Smooth muscle cell (in vitro differentiated cells): ENCODE measurements around the gene ARHGEF17. TPM values are rescaled to one million over a fixed set of nuclear protein-coding genes. Genes with fewer than 3 reads are reported as not detected.

Experiments
- DNase-seq: peaks from one replicate; lab custom pipeline; 2025; ENCODE audit not compliant: unreplicated experiment; lab: John Stamatoyannopoulos, UW
- H2AFZ ChIP-seq: fragments of 200-600 bp; sonication (generic); 2 replicates; pipeline ENCODE4 v1.6.0; 2016; ENCODE audit warnings: antibody characterized with exemption, low read depth, mild to moderate bottlenecking
- H3F3A ChIP-seq: fragments of 200-600 bp; sonication (generic); 2 replicates; pipeline ENCODE4 v1.6.0; 2017; ENCODE audit warnings: antibody characterized with exemption, low read depth
- H3K27ac ChIP-seq: fragments of 200-600 bp; sonication (generic); 2 replicates; pipeline ENCODE4 v1.5.1; 2016; ENCODE audit warnings: low read depth, mild to moderate bottlenecking
- H3K27me3 ChIP-seq: fragments of 200-600 bp; sonication (generic); 2 replicates; pipeline ENCODE4 v1.6.1; 2016; ENCODE audit warnings: low read depth, mild to moderate bottlenecking
- H3K36me3 ChIP-seq: fragments of 200-600 bp; sonication (generic); 2 replicates; pipeline ENCODE4 v1.5.1; 2016; ENCODE audit warnings: low read depth
- H3K4me1 ChIP-seq: fragments of 200-600 bp; sonication (generic); 2 replicates; pipeline ENCODE4 v1.5.1; 2016; ENCODE audit warnings: low read depth
- H3K4me2 ChIP-seq: fragments of 200-600 bp; sonication (generic); 2 replicates; pipeline ENCODE4 v1.6.0; 2016; ENCODE audit warnings: mild to moderate bottlenecking
- H3K4me3 ChIP-seq: fragments of 200-600 bp; sonication (generic); 2 replicates; pipeline ENCODE4 v1.5.1; 2016; ENCODE audit warnings: mild to moderate bottlenecking
- H3K79me2 ChIP-seq: fragments of 200-600 bp; sonication (generic); 2 replicates; pipeline ENCODE4 v1.6.0; 2016; ENCODE audit warnings: low read depth, mild to moderate bottlenecking
- H3K9ac ChIP-seq: fragments of 200-600 bp; sonication (generic); 2 replicates; pipeline ENCODE4 v1.6.0; 2016; ENCODE audit warnings: low read depth
- H3K9me3 ChIP-seq: fragments of 200-600 bp; sonication (generic); replicated peaks from 2 replicates; pipeline ENCODE4 v1.5.1; 2016; ENCODE audit warnings: low read depth
- H4K20me1 ChIP-seq: fragments of 200-600 bp; sonication (generic); 2 replicates; pipeline ENCODE4 v1.6.0; 2016; ENCODE audit warnings: low read depth
- CTCF ChIP-seq: fragments of 200-600 bp; sonication (generic); IDR thresholded peaks from 2 replicates; pipeline ENCODE4 v1.5.1; 2017; ENCODE audit warnings: borderline replicate concordance, mild to moderate bottlenecking, antibody characterized with exemption; ENCODE audit not compliant: insufficient read depth, poor library complexity, severe bottlenecking
- WGBS: methylation state at CpG from one replicate; pipeline ENCODE4 v1.1.7; 2016; ENCODE audit warnings: low lambda C conversion rate; 5-methylcytosine and 5-hydroxymethylcytosine counted together
- polyA plus RNA-seq: library from polyadenylated mRNA; unstranded; fragments of >200 nt; fragmentation: Nextera tagmentation; extraction: Ambion mirVana; gene quantifications from 2 replicates; pipeline ENCODE4 v1.2.1, GENCODE V29; 2016
- total RNA-seq: library from RNA; depleted of rRNA; stranded (reverse); fragments of >200 nt; gene quantifications from 2 replicates; pipeline ENCODE4 v1.2.3, GENCODE V29; 2014

The ARHGEF17 gene
- total and polyA plus RNA-seq, 2 experiments from 2014 or later: 18.0 to 27.8 TPM

- TF ChIP-seq CTCF: peak; percentile 95
- no peaks in the 10 kb centered on the region for H3F3A ChIP-seq
- under 1% methylated on average over 41 of the region's 56 CpGs for WGBS
Observed at GRCh38 chr11:73307323-73308002, 613 bp upstream of the ARHGEF17 start.

GRCh38 chr11:73308961-73309919 is 1.2 kb downstream of the ARHGEF17 start:
- Histone ChIP-seq H3K4me3 (peak overlapping the region; percentile 84), H3K9ac (peak overlapping the region; percentile 99), H3K4me1 (peaks cover 59% of the 10 kb centered on the region), H3K27me3 (no peaks in the 10 kb centered on the region), H3K79me2 (peaks cover 51% of the 10 kb centered on the region), H4K20me1 (peaks cover 50% of the 10 kb centered on the region), H3K4me2 (peak overlapping the region; percentile 99), H3F3A (peaks cover 6% of the 10 kb centered on the region), H3K36me3 (no peaks in the 10 kb centered on the region), H3K27ac (peak overlapping the region; percentile 99), H2AFZ (peak overlapping the region; percentile 55), H3K9me3 (no peaks in the 10 kb centered on the region)
- no peak for TF ChIP-seq CTCF
- 4% methylated on average over 76 of the region's 78 CpGs for WGBS
- DNase-seq: peak; percentile 84

More at GRCh38 chr11:73307323-73308002, 613 bp upstream of the ARHGEF17 start:
- peak overlapping the region; percentile 84 for H3K4me3 ChIP-seq
- no peaks in the 10 kb centered on the region for H3K9me3 ChIP-seq
- peak; percentile 97 for DNase-seq
- H3K27me3 ChIP-seq: no peaks in the 10 kb centered on the region
- H3K27ac ChIP-seq: peak overlapping the region; percentile 99
- peak overlapping the region; percentile 99 for H3K4me2 ChIP-seq
- H4K20me1 ChIP-seq: peaks cover 32% of the 10 kb centered on the region
- H3K9ac ChIP-seq: peak overlapping the region; percentile 99
- peak overlapping the region; percentile 76 for H2AFZ ChIP-seq
- peaks cover 41% of the 10 kb centered on the region for H3K4me1 ChIP-seq
- H3K36me3 ChIP-seq: no peaks in the 10 kb centered on the region
- H3K79me2 ChIP-seq: peaks cover 33% of the 10 kb centered on the region

- Histone ChIP-seq H3K9ac (no peak overlapping the region), H3K79me2 (peaks cover 59% of the 10 kb centered on the region), H3K27ac (no peak overlapping the region), H3F3A (peaks cover 8% of the 10 kb centered on the region), H3K4me1 (peaks cover 67% of the 10 kb centered on the region), H4K20me1 (peaks cover 58% of the 10 kb centered on the region), H3K9me3 (no peaks in the 10 kb centered on the region), H3K4me3 (peak overlapping the region; percentile 84), H2AFZ (no peak overlapping the region), H3K36me3 (no peaks in the 10 kb centered on the region), H3K4me2 (peak overlapping the region; percentile 99), H3K27me3 (no peaks in the 10 kb centered on the region)
- TF ChIP-seq CTCF: no peak
- no peak for DNase-seq
- 97% methylated on average over 16 of the region's 16 CpGs for WGBS
Observed at GRCh38 chr11:73310076-73310475, 2.0 kb downstream of the ARHGEF17 start.
